ENCODE results near the gene NPAP1.

NPAP1 gene

DNA sequence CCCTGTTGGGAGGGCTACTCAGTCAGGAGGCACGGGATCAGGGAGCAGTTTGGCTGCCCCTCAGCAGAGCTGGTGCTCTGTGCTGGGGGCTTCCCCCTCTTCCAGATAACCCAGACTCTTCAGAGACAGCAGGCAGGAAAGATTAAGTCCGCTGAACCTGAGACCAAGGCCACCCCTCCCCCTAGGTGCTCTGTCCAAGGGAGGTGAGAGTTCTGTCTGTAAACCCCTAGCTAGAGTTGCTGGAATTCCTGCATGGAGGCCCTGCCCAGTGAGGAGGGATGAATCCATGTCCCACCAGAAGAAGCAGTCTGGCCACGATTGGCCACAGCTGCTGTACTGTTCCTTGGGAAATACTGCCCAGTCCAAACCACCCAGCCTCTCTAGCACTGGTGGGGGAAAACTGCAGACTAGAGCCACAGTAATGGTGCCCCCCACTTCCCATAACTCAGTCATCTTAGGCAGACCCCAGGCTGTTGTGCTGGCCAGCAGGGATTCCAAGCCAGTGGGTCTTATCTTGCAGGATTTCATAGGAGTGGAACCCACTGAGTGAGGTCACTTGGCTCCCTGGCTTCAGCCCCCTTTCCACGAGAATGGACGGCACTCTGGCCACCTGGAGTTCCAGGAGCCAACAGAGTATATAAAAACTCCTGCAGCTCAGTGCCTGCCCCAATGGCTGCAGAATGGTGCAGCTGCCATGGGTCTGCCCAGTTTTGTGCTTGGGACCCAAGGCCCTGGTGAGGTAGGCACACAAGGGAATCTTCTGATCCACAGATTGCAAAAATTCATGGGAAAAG lies 42.9 kb downstream of the NPAP1 start:
- TF ChIP-seq ZFX (IDR thresholded peaks at IDR 0.05; ENCODE audit: borderline replicate concordance): no peak
- TF ChIP-seq, protein P1, sequence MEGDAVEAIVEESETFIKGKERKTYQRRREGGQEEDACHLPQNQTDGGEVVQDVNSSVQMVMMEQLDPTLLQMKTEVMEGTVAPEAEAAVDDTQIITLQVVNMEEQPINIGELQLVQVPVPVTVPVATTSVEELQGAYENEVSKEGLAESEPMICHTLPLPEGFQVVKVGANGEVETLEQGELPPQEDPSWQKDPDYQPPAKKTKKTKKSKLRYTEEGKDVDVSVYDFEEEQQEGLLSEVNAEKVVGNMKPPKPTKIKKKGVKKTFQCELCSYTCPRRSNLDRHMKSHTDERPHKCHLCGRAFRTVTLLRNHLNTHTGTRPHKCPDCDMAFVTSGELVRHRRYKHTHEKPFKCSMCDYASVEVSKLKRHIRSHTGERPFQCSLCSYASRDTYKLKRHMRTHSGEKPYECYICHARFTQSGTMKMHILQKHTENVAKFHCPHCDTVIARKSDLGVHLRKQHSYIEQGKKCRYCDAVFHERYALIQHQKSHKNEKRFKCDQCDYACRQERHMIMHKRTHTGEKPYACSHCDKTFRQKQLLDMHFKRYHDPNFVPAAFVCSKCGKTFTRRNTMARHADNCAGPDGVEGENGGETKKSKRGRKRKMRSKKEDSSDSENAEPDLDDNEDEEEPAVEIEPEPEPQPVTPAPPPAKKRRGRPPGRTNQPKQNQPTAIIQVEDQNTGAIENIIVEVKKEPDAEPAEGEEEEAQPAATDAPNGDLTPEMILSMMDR (IDR thresholded peaks at IDR 0.05): no peak
- no peak overlapping the region for H3K27ac ChIP-seq

DNA sequence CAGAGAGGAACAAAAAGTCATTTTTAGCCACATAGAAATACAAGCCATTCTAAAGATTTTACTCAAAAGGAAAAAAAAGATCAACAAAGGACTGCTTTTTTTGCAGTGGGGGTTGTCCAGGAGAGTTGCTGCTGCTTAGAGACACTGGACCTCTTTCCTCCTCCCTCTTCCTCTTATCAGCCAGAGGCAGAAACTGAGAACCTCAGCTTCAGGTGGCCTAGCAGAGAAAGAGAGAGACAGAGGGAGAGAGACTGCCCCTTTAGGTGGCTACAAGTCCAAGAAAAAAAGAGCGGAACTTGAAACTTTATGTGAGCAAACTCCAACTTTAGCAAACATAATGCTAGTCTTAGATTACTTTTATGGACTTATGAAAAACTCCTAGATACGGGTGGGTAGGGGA lies 54.2 kb downstream of the NPAP1 start:
- no peak for TF ChIP-seq ZFX (IDR thresholded peaks at IDR 0.05; ENCODE audit: borderline replicate concordance)
- TF ChIP-seq, protein P1 (IDR thresholded peaks at IDR 0.05): no peak
- H3K27ac ChIP-seq: no peak overlapping the region

Data from 22Rv1 (cell line).